ENCODE results near the gene CAPN6.

Gene CAPN6

GRCh38 chrX:111199505-111199904 is 70.8 kb downstream of the CAPN6 start:
- no peak for FAIRE-seq

Data from endometrium (tissue), 2 donors.